Measurements from ENCODE around the gene CELF1. TPM values are rescaled to one million over a fixed set of nuclear protein-coding genes. Genes with fewer than 3 reads are reported as not detected.
A peak's percentile ranks its signal among the peaks of the same experiment; 100 is the strongest.

CELF1 gene
- total RNA-seq (2014; rRNA removed; shearing (Covaris generic)) = 50.0 and 73.1 TPM in 2 replicates

DNA sequence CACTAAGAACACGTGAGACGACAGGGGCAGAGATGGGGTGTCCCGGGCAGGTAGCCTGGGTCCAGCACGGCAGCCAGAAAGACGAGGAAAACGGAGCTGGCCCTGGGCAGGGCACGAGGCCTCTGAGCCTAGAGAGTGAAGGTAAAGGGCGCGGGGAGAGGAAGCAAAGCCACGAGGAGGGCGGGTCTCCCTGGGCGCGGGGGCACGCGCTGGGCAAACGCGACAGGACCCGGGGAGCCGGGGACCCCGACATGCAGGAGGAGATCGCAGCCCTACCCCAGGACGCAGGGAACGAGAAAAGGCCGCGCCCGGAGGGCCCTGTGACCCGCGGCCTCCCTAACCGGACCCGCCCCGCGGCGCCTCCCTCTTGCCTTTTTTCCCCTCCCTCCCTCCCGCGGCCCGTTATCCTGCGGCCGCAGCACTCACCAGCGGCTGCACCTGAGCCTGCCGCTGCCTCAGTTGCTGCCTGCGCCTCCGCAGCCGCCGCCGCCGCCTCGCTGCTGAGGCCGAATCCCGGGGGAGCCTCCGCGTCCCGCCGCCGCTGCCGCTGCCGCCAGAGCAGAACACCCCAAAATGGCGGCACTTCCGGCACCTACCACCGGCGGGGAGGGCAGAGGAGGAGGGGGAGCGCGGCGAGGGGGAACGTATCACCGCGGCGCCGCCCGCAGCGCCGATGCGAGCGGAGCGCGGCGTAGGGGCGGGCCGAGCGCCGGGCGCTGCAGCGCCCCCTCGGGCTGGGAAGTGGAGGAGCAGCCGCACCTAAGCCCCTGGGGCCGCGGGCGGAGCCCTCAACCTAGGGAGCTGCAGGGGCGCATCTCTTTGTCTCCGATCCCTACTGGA is at the start of gene CELF1:
CELF1 (minus strand) TSS at position 567 of the 840 bp plus-strand sequence. CDS start 53,609 bp downstream, outside the sequence.
- DNase-seq (ENCODE audit: low read depth) = peak; percentile 88

DNA sequence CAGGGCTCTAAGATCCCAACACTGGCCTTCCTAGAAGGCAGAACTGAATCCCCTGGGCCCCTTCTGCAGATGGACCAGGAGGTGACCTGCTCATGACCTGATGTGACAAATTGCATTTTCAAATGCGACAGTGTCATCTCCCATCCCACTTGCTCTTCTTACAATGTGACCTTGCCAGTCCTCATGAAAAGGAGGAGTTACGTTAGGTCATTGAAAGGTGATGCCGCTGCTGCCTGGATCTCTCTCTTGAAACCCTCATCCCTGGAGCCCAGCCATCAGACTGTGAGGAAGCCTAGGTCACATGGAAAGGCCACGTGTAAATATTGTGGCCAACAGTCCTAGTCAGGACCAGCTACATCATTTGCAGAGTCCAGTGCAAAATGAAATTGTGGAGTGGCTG is 47.0 kb upstream of the CELF1 start:
- no peak for DNase-seq (ENCODE audit: low read depth)

DNA sequence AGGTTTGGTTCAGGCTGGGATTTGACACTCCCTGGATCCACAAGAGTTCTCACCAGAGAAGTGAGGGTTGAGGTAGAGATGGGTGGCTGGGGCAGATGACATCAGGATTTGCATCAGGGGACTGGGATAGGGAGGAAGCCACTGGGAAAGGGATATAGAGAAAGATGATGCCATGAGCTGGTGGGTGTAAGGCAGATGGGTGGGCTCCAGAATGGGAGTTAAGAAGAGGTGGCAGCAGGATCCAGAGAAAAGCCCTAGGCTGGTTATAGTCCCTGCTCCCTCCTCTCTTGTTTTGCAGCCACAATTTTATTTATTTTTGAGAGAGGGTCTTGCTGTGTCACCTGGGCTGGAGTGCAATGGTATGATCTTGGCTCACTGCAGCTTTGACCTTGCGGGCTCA is 43.0 kb upstream of the CELF1 start:
- DNase-seq (ENCODE audit: low read depth) = no peak

DNA sequence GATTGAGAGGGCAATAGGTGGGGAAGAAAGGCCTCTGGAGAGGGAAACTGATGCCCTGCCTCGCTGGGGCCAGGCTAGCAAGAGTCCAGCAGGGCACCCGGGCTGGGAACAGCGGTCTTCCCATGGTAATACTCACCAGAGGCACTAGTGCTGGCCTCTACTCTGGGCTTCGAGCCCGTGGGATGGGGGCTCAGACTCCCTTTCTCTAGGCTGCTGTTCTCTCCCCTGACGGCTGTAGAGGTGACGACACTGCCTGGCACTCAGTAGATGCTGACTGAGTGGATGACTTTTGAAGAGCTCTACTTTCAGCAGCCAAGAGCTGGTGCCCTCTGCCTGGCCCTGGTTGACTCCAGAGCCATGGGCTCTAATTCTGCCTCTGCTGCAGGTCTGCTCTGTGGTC is 42.1 kb upstream of the CELF1 start:
- no peak for DNase-seq (ENCODE audit: low read depth)

DNA sequence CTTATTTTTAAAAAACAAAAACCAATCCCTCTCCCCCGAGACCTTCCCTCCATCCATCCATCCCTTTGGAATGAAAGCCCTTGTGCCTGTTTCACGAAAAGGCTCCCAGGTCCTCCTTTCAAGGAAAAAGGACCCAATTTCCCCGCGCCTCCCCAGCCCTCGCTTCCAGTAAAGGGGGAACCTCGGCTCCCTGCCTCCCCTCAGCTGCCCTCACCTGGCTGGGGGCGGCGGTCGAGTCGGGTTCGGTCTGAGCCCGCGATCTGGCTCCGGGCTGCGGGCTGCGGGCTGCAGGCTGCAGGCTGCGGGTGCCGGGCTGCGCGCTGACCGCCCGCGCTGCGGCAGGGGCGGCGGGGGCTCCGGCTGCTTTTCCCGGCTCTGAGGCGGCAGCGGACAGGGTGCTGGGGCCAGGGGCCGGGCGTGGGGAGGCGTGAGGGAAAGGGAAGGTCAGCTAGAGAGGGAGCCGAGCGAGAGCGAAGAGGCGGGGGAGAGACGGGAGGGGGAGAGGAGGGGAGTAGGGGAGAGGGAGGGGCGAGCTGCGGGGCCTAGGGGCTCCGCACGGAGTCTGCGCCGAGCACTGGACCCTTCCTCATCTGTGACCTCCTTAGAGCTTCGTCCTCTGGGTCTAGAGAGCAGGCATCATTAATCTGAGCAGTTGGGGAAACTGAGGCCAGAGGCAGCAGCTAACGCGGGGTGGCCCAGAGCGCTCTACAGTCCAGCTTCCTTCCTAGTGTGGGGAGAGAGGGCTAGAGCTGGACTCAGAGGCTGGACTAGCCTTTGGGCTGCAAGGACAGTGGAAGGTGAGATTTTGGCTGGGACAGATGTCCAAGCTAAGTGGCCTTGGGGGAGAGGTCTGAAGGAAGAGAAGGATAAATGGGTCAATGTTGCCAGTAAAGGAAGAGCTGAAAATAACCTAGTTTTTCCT is 41.3 kb upstream of the CELF1 start, which contains the start of gene C1QTNF4:
C1QTNF4 (minus strand) TSS at position 478 of the 922 bp plus-strand sequence. CDS start 3,601 bp downstream, outside the sequence.
- no peak for DNase-seq (ENCODE audit: low read depth)

DNA sequence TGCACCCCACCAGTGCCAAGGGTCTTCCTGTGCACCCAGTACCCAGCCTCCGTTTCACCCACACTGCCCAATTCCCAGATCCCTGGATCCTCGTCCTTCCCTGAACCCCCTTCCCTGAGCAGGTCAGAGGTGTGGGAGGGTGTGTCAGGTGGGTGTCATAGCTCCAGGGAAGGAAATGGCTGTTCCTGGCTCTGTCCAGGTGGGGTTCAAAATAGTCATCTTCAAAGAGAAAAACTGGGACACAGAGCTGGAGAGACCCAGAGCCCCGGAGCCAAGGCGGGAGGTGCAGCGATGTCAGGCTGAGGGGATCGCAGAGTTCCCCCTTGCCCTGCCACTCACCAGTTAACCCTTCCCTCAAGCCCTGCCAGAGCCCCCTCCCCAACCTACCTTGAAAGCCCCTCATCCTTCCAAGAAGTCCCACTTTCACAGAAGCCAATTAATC is 40.6 kb upstream of the CELF1 start:
- no peak for DNase-seq (ENCODE audit: low read depth)

DNA sequence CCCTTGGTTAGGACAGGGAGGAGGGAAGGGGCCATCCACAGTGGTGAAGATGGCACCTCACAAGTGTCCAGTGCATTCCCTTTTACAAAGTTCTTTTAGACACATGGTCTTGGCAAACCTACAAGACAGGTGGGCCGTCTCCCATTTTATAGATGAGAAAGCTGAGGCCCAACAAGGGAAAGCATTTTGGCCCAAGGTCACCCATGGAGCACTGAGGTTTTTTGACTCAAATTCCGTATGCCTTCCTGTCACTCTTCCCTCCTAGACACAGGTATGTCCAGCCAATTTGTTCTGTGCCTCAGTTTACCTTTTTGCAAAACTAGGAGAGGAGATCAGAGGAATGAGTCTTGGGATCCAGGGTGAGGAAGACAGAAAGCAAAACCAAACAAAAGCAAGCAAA is 40.0 kb upstream of the CELF1 start:
- DNase-seq (ENCODE audit: low read depth) = no peak

DNA sequence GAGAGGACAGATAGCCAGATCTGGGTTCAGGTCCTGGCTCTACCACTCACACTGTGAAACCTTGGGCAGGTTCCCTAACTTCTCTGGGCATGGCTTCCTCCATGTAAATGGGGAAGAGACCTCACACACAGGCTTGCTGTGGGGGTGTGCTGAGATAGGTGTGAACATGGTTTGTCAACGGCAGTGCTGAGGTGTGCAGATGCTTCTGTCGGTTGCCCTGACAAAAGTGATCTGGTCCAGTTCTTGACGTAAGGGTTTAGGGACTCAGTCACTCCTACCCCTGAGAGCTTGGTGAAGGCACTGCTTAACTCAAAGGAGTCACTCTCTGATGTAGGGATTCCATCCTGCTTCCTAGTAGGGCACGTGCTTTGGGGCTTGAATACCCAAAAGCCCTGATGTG is 39.3 kb upstream of the CELF1 start:
- DNase-seq (ENCODE audit: low read depth) = no peak

DNA sequence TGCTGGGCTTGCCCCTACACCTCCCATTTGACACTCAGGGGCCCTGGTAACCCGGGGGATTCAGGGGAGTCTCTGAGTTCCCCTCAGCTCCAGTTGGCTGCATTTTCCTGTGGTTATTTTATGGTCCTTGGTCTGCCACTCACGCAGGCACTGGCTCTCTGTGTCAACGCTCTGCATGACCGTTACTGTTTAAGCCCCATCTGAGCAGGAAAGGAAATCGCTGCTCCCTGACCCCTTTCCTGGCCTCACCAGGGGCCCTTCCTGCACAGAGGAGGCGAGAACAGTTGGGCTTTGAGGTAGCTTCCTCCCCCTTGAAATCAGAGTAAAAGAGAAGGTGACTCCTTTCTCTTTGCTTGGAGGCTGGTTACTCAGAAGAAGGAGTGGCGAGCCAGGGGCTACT is 38.8 kb upstream of the CELF1 start:
- DNase-seq (ENCODE audit: low read depth) = no peak

DNA sequence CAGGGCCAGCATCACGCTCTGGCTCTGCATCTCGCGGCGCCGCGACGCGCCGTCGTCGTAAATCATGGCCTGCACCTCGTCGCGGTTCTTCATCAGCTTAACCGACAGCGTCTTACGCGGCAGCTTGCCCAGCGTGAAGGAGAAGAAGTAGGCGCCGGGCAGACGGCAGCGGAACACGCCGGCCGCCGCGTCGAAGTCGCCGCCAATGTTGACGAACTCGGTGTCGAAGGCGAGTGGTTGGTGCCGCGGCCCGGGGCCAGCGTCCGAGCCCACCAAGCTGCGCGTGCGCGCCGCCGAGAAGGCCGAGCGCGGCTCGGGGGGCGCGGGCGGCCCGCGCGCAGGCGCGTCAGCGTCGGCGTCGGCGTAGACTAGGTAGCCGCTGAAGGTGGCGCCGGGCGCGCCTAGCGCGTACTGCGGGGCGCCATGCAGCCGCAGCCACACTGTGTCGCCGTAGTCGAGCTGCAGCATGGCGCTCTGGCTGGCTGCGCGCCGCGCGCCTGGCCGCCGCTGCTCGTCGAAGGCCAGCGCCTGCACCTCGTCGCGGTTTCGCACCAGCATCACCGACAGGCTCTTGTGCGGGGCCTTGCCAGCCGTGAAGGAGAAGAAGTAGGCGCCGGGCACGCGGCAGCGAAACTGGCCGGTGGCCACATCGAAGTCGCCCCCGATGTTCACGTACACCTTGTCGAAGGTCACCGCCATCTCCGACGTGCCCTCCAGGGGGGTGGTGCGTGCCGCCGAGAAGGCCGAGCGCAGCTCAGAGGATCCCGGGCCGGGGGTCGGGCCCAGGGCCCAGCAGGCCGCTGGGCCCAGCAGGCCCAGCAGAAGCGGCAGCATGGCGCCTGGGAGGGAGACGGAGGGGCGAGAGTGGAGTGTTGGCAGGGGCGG is 37.3 kb upstream of the CELF1 start:
- no peak for DNase-seq (ENCODE audit: low read depth)

DNA sequence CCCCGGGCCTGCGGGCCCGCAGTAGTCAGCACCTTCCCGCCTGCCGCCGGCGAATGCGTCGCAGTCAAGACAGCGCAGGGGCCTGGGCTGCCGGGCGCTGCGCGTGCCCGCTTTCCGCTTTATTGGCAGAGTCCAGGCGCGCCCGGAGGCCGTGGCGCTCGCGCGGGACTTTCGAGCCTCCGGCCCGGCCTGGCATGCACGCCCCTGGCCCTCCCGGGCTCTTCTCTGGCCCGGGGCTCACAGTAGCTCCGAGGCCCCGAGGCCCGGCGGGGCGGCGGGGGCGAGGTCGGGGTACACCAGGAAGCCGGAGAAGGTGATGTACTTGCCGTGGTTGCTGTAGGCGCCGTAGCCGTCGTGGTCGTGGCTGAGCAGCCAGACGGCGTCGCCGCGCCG is 36.6 kb upstream of the CELF1 start:
- DNase-seq (ENCODE audit: low read depth) = no peak

DNA sequence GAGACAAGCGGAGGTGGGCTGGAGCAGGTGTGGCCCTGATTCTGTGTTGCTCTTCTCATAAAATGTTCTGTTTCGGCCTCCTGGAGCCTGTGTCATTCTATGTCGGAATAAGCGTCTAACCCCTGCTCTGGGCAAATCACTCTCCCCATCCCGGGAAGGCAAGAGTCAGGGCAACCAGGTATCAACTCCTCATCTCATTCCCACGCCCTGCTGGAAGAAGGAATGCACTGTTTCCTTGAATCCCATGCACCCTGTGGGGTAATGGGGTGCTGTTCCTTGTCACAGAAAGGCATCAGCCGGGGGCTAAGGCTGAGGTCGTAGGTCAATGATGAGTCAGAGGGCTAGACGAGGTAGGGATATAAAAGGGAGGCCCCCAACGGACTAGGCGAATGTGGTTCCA is 36.2 kb upstream of the CELF1 start:
- no peak for DNase-seq (ENCODE audit: low read depth)

DNA sequence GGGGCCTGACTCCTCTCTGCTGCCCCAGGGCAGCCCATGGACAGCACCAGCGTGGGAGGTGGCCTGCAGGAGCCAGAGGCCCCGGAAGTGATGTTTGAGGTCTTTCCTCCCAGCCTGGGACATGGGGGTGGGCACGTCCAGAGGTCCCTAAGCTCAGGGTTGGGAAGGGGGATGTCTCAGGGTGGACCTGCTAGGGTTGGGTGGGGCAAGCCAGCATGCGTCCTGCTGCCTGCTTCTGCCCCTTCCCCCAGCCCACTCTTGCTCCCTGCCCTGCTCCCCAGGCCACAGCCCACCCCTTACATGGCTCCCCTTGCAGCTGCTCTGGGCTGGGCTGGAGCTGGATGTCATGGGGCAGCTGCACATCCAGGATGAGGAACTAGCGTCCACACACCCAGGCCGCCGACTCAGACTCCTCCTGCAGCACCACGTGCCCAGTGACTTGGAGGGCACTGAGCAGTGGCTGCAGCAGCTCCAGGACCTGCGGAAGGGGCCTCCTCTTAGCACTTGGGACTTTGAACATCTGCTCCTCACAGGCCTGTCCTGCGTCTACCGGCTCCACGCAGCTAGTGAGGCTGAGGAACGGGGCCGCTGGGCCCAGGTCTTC is 34.9 kb upstream of the CELF1 start:
- DNase-seq (ENCODE audit: low read depth) = no peak

DNA sequence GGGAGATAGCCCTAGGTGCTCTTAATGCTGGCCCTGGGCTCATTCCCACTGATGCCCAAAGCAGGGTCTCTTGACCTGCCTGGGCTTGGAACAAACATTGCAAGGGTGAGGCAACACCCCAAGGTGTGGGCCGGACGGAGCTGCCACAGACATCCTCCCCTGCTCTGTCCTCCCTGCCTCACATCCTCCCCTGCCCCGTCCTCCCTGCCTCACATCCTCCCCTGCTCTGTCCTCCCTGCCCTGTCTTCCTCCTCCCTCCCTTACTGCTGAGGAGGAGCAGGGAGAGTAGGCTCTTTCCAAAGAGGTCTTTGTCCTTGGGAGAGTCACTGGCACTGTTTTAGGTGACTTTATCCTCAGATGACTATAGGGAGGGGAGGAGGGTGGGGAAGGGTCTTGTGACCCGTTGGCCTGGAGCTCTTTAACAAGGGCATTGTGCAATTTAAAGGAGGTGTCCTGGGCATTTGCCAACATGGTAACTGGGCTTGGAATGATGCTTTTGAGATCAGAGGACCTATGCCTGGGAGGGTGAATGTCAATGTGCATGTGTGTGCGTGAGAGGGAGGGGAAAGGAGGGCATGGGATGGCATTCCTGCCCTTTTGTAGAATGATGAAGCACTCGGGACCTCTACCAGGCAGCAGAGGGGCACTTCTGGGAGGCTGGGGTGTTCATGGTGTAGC is 34.2 kb upstream of the CELF1 start:
- no peak for DNase-seq (ENCODE audit: low read depth)

DNA sequence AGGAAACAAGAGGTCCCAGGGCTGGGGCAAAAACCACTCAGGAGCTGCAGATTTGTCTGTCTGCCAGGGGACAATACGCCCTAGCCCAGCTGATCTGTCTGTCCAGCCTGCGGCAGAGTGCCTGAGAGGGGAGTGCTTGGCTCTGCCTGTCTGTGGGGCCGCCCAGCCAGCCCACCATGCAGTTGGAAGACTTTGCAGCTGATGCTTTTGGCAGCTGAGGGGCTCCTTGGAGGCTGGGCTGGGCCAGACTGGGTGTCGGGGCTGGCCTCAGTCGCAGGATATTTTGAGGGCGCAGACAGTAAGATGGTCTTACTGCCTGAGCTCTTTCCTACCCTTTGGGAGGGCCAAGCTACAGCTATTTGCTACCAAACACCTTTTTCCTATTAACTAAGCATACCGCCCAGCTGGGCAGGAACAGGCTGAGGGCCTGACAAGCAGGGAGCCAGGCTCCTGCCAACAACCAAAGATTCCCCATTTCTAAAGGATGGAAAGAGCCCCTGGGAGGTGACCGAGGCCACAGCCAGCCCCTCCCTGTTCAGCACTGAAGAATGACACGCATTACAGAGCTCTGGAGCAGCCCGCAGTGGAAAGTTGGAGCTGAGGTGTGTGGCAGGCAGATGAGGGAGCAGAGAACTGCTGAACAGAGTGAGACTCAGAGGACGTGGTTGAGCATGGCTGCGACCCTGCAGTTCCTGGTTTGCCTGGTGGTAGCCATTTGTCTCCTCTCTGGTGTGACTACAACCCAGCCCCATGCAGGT is 33.3 kb upstream of the CELF1 start, which contains the start of gene FAM180B:
FAM180B (plus strand) TSS at position 581 of the 758 bp plus-strand sequence; CDS start at position 672, 91 bp downstream.
- no peak for DNase-seq (ENCODE audit: low read depth)

DNA sequence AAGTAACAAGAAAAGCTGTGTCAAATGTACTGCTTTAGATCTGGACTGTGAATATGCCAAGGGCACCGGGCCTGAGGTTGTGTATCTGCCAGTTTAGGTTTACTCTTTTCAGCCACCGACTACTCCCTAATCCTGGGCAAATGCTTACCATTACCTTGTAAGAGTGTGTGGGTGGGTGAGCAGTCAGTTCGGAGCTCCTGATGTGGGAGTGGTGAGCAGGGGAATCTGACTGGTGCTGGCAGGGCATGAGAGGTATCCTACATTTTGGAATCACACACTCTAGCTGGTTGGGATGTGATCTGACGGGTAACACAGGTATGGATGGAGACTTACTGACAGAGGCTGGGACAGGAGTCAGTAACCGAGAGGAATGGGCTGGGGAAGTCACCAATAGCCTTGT is 30.9 kb upstream of the CELF1 start:
- DNase-seq (ENCODE audit: low read depth) = no peak

DNA sequence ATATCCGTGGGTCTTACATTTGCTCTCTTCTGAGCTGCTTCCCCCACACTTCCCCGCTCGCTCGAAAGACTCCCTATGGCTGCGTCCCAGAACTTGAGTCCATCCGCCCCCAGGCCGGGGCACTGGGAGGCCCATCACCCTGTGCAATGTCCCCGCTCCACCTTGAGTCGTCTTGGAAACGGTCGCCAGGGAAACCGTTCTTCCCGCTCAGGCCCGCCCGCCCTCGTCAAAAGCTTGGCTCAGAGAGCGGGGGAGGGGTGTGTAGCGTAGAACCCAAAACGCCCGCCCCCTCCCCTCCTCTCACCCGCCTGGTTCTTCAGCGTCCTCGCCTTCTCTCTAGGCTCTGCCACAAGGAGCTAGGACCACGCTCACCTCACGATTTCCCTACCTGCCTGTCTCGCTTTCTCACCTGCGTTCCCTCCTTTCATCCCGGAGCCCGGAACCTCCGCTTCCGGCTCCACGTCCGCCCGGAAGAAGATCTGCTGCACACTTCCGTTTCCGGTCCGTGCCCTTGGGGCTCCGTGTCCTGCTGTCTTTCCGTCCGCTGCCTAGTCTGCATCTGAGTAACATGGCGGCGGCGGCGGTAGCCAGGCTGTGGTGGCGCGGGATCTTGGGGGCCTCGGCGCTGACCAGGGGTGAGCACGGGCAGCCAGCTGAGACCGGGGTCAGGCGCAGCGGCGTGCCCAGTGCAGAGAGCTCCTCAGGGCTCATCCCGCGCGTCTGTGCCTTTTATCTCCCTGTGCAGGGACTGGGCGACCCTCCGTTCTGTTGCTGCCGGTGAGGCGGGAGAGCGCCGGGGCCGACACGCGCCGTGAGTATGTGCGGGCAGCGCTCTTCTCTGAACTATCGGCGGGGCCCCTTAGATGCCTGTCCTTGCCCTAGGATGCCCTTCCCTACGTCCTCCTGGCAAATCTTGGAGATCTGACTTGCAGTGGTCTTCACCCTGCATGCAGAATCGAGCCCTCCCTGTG is 25.9 kb upstream of the CELF1 start, which contains the start of the genes KBTBD4 and NDUFS3:
KBTBD4 (minus strand) TSS at position 447 of the 971 bp plus-strand sequence; CDS start at position 428, 19 bp downstream.
NDUFS3 (plus strand) TSS at position 551 of the 971 bp plus-strand sequence; CDS start at position 569, 18 bp downstream.
- DNase-seq (ENCODE audit: low read depth) = peak; percentile 87

DNA sequence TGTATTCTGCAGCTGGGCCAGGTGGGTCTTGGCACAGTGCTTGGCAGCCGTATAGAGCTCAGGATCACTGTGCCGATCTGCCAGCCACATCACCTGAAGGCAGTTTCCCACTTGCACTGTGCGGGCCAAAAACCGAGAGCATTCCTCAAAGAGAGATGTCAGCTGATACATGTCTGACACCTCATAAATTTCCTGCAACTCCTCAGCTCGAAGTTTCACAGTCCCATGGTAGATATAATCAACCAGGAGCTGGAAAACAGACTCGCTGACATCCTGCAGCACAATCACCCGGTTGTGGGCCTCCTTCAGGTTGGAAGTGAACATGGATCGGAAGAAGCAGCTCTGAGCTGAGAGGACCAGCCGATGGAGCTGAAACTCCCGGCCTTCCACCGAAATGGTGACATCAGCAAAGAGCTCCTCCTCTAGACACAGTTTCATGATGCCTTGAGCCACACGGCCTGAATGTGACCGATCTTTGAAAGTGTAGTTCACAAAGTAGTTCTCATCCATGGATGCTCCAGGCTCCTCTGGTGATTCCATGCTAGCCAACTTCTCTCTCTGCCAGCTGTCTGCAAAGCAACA is 24.6 kb upstream of the CELF1 start:
- no peak for DNase-seq (ENCODE audit: low read depth)

Data from M059J (cell line).